Fibroblast of lung (primary cell): ENCODE results near the gene PRKCD.

Experiments
- EZH2 ChIP-seq: IDR thresholded peaks from 2 replicates; pipeline ENCODE4 v1.5.1; 2012; ENCODE audit warnings: low read length, control low read depth, mild to moderate bottlenecking; ENCODE audit errors: missing control alignments
- TF ChIP-seq, protein P1 (sequence below), 2 donors: IDR thresholded peaks in 1 of 2; conservative IDR thresholded peaks in 1 of 2; 1 replicate in 1 of 2; 2 replicates in 1 of 2; pipeline ENCODE4 v1.5.1; 2011 to 2012; ENCODE audit warnings: low read length in 2 of 2, control low read depth in 1 of 2, inconsistent platforms in 1 of 2, low read depth in 1 of 2, mild to moderate bottlenecking in 1 of 2

DNA sequence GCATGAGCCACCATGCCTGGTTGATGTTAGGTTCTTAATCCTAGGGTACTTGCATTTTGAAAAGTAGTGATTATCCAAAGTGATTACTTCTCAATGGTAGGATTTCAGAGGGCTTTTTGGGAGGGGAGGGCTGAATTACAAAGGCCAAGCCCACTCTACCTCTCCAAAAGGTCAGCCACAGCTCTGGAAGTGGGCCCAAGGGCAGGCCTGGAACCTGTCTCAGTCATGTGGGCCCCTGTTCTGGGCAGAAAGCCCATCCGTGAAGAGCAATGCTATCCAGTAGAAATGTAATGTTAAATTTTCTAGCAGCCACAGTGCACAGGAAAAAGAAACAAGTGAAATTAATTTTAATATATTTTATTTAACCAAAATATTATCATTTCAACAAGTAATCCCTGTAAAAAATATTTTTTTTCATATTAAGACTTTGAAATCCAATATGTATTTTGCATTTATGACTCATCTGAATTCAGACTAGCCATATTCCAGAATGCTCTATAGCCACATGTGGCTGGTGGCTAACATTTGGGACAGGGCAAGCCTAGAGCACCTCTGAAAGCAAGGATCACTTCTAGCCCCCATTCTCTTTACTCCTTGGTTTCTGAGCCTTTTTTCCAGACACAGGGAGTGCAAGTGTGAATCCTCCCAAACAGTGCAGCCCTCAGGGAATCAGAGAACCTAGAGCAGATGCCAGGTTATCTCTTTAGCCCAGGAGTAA, 47.6 kb upstream of the PRKCD start:
- TF ChIP-seq, protein P1, sequence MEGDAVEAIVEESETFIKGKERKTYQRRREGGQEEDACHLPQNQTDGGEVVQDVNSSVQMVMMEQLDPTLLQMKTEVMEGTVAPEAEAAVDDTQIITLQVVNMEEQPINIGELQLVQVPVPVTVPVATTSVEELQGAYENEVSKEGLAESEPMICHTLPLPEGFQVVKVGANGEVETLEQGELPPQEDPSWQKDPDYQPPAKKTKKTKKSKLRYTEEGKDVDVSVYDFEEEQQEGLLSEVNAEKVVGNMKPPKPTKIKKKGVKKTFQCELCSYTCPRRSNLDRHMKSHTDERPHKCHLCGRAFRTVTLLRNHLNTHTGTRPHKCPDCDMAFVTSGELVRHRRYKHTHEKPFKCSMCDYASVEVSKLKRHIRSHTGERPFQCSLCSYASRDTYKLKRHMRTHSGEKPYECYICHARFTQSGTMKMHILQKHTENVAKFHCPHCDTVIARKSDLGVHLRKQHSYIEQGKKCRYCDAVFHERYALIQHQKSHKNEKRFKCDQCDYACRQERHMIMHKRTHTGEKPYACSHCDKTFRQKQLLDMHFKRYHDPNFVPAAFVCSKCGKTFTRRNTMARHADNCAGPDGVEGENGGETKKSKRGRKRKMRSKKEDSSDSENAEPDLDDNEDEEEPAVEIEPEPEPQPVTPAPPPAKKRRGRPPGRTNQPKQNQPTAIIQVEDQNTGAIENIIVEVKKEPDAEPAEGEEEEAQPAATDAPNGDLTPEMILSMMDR (conservative IDR thresholded peaks at IDR 0.05 in 1 of 2, IDR thresholded peaks at IDR 0.05 in 1 of 2; ENCODE audit: low read depth in 1 of 2, low read length in 2 of 2): no peak
- no peak for TF ChIP-seq EZH2
